ENCODE measurements around the gene PCK2.
A peak's percentile ranks its signal among the peaks of the same experiment; 100 is the strongest.

PCK2 gene

GRCh38 chr14:24077086-24077485 lies 17.0 kb upstream of the PCK2 start:
- no peak for DNase-seq

- DNase-seq: no peak
Observed at GRCh38 chr14:24078146-24078545, 16.0 kb upstream of the PCK2 start.

GRCh38 chr14:24079491-24080141 lies 14.5 kb upstream of the PCK2 start:
- DNase-seq: no peak

GRCh38 chr14:24080142-24080530 lies 14.0 kb upstream of the PCK2 start:
- DNase-seq: no peak

GRCh38 chr14:24080888-24081738 lies 13.0 kb upstream of the PCK2 start:
- DNase-seq: peak; percentile 69

- DNase-seq: no peak
Observed at GRCh38 chr14:24081739-24082211, 12.3 kb upstream of the PCK2 start.

GRCh38 chr14:24082411-24083080 lies 11.6 kb upstream of the PCK2 start:
- no peak for DNase-seq

GRCh38 chr14:24083462-24083861 lies 10.6 kb upstream of the PCK2 start:
- DNase-seq: no peak

- DNase-seq: no peak
Observed at GRCh38 chr14:24084440-24084839, 9.7 kb upstream of the PCK2 start.

GRCh38 chr14:24085215-24085614 lies 8.9 kb upstream of the PCK2 start:
- DNase-seq: no peak

- DNase-seq: no peak
Observed at GRCh38 chr14:24086193-24086955, 7.7 kb upstream of the PCK2 start.

- no peak for DNase-seq
Observed at GRCh38 chr14:24087004-24087403, 7.1 kb upstream of the PCK2 start.

- DNase-seq: no peak
Observed at GRCh38 chr14:24088095-24088494, 6.0 kb upstream of the PCK2 start.

GRCh38 chr14:24089890-24090289 lies 4.2 kb upstream of the PCK2 start:
- no peak for DNase-seq

- no peak for DNase-seq
Observed at GRCh38 chr14:24092110-24092504, 2.0 kb upstream of the PCK2 start.

- DNase-seq: no peak
Observed at GRCh38 chr14:24092505-24093206, 1.5 kb upstream of the PCK2 start.

GRCh38 chr14:24093207-24093900 lies 757 bp upstream of the PCK2 start:
- no peak for DNase-seq

GRCh38 chr14:24094841-24095270 lies 745 bp downstream of the PCK2 start:
- DNase-seq: no peak

- DNase-seq: peak; percentile 44
Observed at GRCh38 chr14:24095271-24096068, 1.4 kb downstream of the PCK2 start.

GRCh38 chr14:24096545-24097181 lies 2.6 kb downstream of the PCK2 start:
- DNase-seq: no peak

Data from activated CD8-positive, alpha-beta memory T cell treated with anti-CD3 and anti-CD28 coated beads, Interleukin-2, amount 50 U/mL, for 4 hours (primary cell).